ENCODE data around the gene SPATS2.
"Not testable (repeated sequence)": the region's sequence is repeated elsewhere in the genome, so short reads cannot be mapped to it uniquely, and the experiment has no call there.

SPATS2 gene

DNA sequence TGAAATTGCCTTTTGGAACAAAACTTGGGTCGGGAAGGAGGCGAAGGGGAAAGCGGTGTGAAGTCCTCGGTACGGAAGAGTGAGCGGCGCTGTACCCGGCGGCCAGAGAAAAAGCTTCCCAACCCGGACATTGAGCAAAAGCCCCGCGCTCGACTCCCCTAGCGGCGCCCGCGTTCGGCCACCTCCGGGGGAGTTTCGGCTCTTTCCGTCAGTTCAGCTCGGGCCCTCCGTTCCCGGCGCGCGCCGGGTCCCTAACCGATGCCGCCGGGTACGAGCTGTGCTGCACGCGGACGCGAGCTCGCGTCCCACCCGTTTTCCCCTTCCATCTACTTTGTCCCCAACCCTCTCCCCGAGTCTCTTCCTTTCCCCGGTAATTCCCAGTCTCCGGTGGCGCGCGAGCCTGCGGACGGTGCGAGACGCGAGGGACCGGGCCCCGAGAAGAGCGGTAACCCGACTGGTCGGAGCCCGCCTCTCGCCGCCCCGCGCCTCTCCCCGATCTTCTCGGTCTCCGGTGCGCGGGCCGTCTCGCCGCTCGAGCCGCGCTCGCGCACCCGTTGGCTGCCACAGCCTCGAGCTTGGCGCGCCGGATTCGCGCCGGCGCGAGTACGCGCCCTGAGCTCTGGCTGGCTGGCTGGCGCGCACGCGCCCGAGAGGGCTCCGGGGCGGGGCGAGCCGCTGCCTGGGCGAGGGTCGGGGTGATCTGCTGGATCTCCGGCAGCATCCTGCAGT is 446 bp upstream of the SPATS2 start:
- peak overlapping the region; percentile 90 for H3K4me3 ChIP-seq (ENCODE audit: low read depth, low read length)
- TF ChIP-seq, protein P1, sequence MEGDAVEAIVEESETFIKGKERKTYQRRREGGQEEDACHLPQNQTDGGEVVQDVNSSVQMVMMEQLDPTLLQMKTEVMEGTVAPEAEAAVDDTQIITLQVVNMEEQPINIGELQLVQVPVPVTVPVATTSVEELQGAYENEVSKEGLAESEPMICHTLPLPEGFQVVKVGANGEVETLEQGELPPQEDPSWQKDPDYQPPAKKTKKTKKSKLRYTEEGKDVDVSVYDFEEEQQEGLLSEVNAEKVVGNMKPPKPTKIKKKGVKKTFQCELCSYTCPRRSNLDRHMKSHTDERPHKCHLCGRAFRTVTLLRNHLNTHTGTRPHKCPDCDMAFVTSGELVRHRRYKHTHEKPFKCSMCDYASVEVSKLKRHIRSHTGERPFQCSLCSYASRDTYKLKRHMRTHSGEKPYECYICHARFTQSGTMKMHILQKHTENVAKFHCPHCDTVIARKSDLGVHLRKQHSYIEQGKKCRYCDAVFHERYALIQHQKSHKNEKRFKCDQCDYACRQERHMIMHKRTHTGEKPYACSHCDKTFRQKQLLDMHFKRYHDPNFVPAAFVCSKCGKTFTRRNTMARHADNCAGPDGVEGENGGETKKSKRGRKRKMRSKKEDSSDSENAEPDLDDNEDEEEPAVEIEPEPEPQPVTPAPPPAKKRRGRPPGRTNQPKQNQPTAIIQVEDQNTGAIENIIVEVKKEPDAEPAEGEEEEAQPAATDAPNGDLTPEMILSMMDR (IDR thresholded peaks at IDR 0.05; ENCODE audit: borderline replicate concordance, insufficient read depth, low read depth, low read length): peak; percentile 24; the same call in 1 of the 2 replicates

DNA sequence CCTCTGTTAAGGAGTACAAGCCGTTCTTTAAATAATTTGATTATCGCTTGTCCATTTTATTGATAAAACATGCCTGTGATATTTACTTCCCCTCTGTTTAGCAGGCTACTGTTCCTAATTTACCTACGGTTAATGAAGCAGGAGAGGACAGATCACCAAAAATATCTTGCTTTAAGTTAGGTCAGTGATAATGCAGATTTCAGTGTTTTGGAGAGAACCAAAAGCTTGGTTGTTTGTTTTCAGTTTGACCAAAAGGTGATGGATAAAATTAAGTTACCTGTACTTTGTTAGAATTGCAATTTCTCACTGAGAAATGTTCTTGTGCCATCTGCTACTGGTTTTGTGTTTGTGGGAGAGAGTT is 958 bp downstream of the SPATS2 start:
- TF ChIP-seq, protein P1 (IDR thresholded peaks at IDR 0.05; ENCODE audit: borderline replicate concordance, insufficient read depth, low read depth, low read length): no peak

DNA sequence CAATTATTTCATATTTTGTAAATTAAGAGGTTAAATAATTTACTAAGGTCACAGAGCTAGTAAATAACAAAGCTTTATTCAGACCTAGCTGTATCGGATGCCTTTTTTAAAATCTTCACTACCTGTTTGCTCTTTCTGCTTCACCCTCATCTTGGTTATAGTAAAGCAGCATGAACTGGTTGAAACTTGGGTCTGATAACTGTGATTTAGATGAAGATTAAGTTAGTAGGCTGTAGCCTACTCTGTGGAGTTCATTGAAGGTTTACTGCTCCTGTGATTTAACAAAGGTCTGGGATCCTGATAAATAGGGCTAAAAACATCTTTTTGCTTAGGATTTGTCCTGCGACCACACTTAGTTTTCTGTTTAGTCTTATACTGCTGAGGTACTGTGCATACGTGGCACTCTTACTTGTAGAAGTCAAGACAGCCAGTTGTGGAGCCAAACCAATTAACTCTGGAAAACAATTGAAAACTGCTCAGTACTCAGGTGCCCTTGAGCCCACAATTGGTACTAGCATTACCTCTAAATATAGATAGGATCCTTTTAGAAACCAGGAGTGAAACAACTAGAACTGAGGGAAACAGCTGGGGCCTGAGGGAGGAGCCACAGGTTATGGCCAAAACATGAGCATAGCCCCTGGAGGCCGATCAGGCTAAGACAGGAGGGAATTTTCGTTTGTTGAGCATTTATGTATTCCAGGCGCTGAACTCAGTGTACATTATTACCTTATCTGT is 2.3 kb downstream of the SPATS2 start:
- TF ChIP-seq, protein P1 (IDR thresholded peaks at IDR 0.05; ENCODE audit: borderline replicate concordance, insufficient read depth, low read depth, low read length): peak; percentile 57; the same call in 1 of the 2 replicates
- peak overlapping the region; percentile 40 for H3K4me3 ChIP-seq (ENCODE audit: low read depth, low read length)

More for the DNA sequence above, 958 bp downstream of the SPATS2 start:
- H3K4me3 ChIP-seq (ENCODE audit: low read depth, low read length): peak overlapping the region; percentile 90

DNA sequence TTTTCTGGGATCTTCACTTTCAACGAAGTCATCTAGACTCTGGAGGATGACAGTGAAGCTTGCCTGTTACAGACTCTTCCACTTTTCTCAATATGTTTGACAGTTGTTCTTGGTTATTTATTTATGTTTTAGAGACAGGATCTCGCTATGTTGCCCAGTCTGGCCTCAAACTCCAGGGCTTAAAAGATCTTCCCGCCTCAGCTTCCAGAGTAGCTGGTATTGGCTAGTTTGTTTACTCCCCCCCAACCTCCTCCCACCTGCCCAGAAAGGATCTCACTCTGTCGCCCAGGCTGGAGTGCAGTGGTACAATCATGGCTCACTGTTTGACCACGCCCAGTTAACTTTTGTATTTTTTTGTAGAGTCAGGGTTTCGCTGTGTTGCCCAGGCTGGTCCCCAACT is 3.3 kb downstream of the SPATS2 start:
- no peak overlapping the region for H3K4me3 ChIP-seq (ENCODE audit: low read depth, low read length)
- TF ChIP-seq, protein P1 (IDR thresholded peaks at IDR 0.05; ENCODE audit: borderline replicate concordance, insufficient read depth, low read depth, low read length): no peak

DNA sequence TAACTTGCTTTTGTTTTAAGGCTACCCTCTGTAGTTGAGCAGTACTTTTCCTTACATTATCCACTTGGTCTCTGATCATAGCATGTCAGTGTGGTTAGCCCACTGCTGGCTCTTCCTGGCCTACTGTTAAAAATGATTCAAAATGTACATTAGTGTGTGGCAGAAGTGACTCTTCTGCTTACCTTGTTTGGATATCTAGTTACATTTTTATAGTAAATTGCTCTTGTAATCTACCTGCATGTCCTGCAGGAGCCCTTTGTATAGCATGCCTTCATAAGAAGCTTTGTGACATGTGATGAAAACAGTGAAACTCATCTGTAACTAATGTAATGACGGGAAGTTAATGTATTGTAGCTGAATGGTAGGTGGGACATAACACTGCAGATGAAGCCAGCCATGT is 8.1 kb downstream of the SPATS2 start:
- TF ChIP-seq, protein P1 (IDR thresholded peaks at IDR 0.05; ENCODE audit: borderline replicate concordance, insufficient read depth, low read depth, low read length): no peak

DNA sequence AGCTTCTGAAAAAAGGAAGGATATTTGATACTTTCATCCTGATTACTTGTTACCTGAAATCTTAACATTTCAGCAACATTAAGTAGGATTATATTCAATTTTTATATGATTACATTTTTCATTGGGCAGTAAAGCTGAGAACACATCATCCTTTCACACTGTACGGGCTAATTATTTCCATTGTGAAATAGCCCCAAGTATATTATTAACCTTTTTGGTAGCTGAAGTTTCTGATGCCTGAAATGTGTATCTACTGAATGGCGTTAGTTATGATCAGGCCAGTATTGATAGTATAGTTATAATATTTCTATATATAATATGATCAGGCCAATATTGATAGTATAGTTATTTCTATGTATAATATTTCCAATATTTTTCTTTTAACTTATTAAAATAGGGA is 10.1 kb downstream of the SPATS2 start:
- TF ChIP-seq, protein P1 (IDR thresholded peaks at IDR 0.05; ENCODE audit: borderline replicate concordance, insufficient read depth, low read depth, low read length): no peak

More for the DNA sequence above, 8.1 kb downstream of the SPATS2 start:
- no peak overlapping the region for H3K4me3 ChIP-seq (ENCODE audit: low read depth, low read length)

DNA sequence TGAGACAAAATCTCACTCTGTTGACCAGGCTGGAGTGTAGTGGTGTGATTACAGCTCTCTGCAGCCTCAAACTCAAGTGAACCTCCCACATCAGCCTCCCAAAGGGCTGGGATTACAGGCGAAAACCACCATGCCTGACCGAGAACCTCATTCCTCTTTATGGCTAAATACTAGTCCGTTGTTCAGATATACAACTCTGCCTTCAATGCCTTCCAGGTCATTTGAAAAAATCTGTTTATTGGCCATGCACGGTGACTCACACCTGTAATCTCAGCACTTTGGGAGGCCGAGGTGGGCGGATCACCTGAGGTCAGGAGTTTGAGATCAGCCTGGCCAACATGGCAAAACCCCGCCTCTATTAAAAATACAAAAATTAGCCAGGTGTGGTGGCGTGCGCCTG is 12.9 kb downstream of the SPATS2 start:
- not testable (repeated sequence) for H3K4me3 ChIP-seq (ENCODE audit: low read depth, low read length)

More for the DNA sequence above, 10.1 kb downstream of the SPATS2 start:
- H3K4me3 ChIP-seq (ENCODE audit: low read depth, low read length): no peak overlapping the region

All from GM12875 (cell line).